ENCODE data around the gene FBXL7.

Gene FBXL7

GRCh38 chr5:15499528-15500324 is at the start of gene FBXL7:
Gene FBXL7, plus strand, starts transcription at chr5:15500180.
- DNase-seq, result no peak

GRCh38 chr5:15450473-15450872 is 49.5 kb upstream of the FBXL7 start:
- no peak for DNase-seq

GRCh38 chr5:15450949-15451348 is 49.0 kb upstream of the FBXL7 start:
- no peak for DNase-seq

GRCh38 chr5:15452030-15452429 is 48.0 kb upstream of the FBXL7 start:
- no peak for DNase-seq

GRCh38 chr5:15452781-15453180 is 47.2 kb upstream of the FBXL7 start:
- DNase-seq, result no peak

- no peak for DNase-seq
Measured at GRCh38 chr5:15459200-15459599, 40.8 kb upstream of the FBXL7 start.

GRCh38 chr5:15463231-15463980 is 36.6 kb upstream of the FBXL7 start:
- DNase-seq, result no peak

- DNase-seq, result no peak
Measured at GRCh38 chr5:15472116-15472515, 27.9 kb upstream of the FBXL7 start.

GRCh38 chr5:15474143-15474719 is 25.7 kb upstream of the FBXL7 start:
- no peak for DNase-seq

GRCh38 chr5:15475367-15475766 is 24.6 kb upstream of the FBXL7 start:
- DNase-seq, result no peak

- DNase-seq, result no peak
Measured at GRCh38 chr5:15476977-15477376, 23.0 kb upstream of the FBXL7 start.

GRCh38 chr5:15480436-15480835 is 19.5 kb upstream of the FBXL7 start:
- DNase-seq, result no peak

GRCh38 chr5:15483351-15484097 is 16.5 kb upstream of the FBXL7 start:
- no peak for DNase-seq

GRCh38 chr5:15487228-15487627 is 12.8 kb upstream of the FBXL7 start:
- no peak for DNase-seq

GRCh38 chr5:15489571-15490235 is 10.3 kb upstream of the FBXL7 start:
- DNase-seq, result no peak

GRCh38 chr5:15492545-15492944 is 7.4 kb upstream of the FBXL7 start:
- DNase-seq, result no peak

GRCh38 chr5:15493501-15493900 is 6.5 kb upstream of the FBXL7 start:
- DNase-seq, result no peak

- no peak for DNase-seq
Measured at GRCh38 chr5:15495026-15495425, 5.0 kb upstream of the FBXL7 start.

GRCh38 chr5:15496886-15497285 is 3.1 kb upstream of the FBXL7 start:
- no peak for DNase-seq

- DNase-seq, result no peak
Measured at GRCh38 chr5:15500325-15501001, 483 bp downstream of the FBXL7 start.

- no peak for DNase-seq
Measured at GRCh38 chr5:15501091-15501791, 1.3 kb downstream of the FBXL7 start.

Measured in CD4-positive, alpha-beta T cell treated with Interleukin-17A for 4 hours (primary cell).